IPS-NIHi7 (cell line): ENCODE results near the gene AGPAT3.

Experiments used
- DNase-seq: peaks from one replicate; pipeline ENCODE4 v3.0.0; 2012; ENCODE audit warnings: mixed read lengths; ENCODE audit errors: extremely low spot score

The AGPAT3 gene

GRCh38 chr21:43864313-43864961 lies 586 bp upstream of the AGPAT3 start:
- peak; percentile 84 for DNase-seq

GRCh38 chr21:43865540-43866259 lies 677 bp downstream of the AGPAT3 start:
- peak; percentile 31 for DNase-seq

- peak; percentile 38 for DNase-seq
These were observed 1.2 kb downstream of the AGPAT3 start for GRCh38 chr21:43866260-43866629.

GRCh38 chr21:43866659-43867331 lies 1.8 kb downstream of the AGPAT3 start:
- DNase-seq = peak; percentile 38

- no peak for DNase-seq
These were observed 2.3 kb downstream of the AGPAT3 start for GRCh38 chr21:43867332-43867703.

GRCh38 chr21:43867948-43868347 lies 2.9 kb downstream of the AGPAT3 start:
- DNase-seq = no peak

GRCh38 chr21:43868461-43868860 lies 3.4 kb downstream of the AGPAT3 start:
- no peak for DNase-seq

- DNase-seq = no peak
These were observed 4.7 kb downstream of the AGPAT3 start for GRCh38 chr21:43869486-43870325.

GRCh38 chr21:43871487-43871886 lies 6.5 kb downstream of the AGPAT3 start:
- DNase-seq = no peak

GRCh38 chr21:43872531-43873197 lies 7.6 kb downstream of the AGPAT3 start:
- DNase-seq = no peak

GRCh38 chr21:43873673-43874072 lies 8.7 kb downstream of the AGPAT3 start:
- no peak for DNase-seq

- no peak for DNase-seq
These were observed 9.2 kb downstream of the AGPAT3 start for GRCh38 chr21:43874085-43874805.

GRCh38 chr21:43876605-43877004 lies 11.6 kb downstream of the AGPAT3 start:
- DNase-seq = no peak

- no peak for DNase-seq
These were observed 13.0 kb downstream of the AGPAT3 start for GRCh38 chr21:43877936-43878575.

- DNase-seq = no peak
These were observed 14.5 kb downstream of the AGPAT3 start for GRCh38 chr21:43879348-43880110.

- no peak for DNase-seq
These were observed 15.3 kb downstream of the AGPAT3 start for GRCh38 chr21:43880111-43880985.

- no peak for DNase-seq
These were observed 16.3 kb downstream of the AGPAT3 start for GRCh38 chr21:43881283-43881682.

GRCh38 chr21:43881935-43882334 lies 16.9 kb downstream of the AGPAT3 start:
- DNase-seq = no peak
